Measurements from ENCODE around the gene VAPA. TPM values are rescaled to one million over a fixed set of nuclear protein-coding genes. Genes with fewer than 3 reads are reported as not detected.

Gene VAPA
- total and polyA plus RNA-seq, 2 of the 4 experiments (the other 2 are of a cell fraction): 199 to 206 TPM

DNA sequence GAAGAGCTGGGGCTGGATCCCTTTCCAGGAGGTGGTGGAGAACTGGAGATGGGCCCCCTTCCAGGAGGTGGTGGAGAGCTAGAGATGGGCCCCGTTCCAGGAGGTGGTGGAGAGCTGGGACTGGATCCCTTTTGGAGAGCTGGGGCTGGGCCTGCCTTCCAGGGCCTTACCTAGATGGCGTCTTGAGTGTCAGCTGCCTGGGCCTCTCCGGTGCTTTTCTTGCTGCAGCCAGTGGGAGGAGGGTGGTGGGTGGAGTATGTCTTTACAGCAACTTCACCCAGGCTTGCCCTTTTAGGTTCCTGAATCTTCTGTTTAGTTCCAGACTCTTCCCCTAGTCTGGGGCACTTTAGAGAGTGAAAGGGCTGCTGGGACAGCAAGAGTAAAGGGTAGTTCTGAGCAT lies 47.2 kb upstream of the VAPA start:
- Histone ChIP-seq H3K9me1 (ENCODE audit: insufficient read depth, low read length) (peaks cover 10% of the 10 kb centered on the region), H3K27me3 (ENCODE audit: control insufficient read depth, insufficient read depth, low read length) (no peaks in the 10 kb centered on the region), H2AFZ (replicated peaks; ENCODE audit: low read length, poor library complexity) (no peak overlapping the region), H3K4me2 (ENCODE audit: low read depth, low read length) (no peak overlapping the region), H2BK120ac (ENCODE audit: low read depth, low read length) (no peak overlapping the region), H3K14ac (replicated peaks; ENCODE audit: low read depth, low read length) (no peak overlapping the region), H3K27ac (ENCODE audit: insufficient read depth, low read length) (no peak overlapping the region), H2AK5ac (ENCODE audit: low read depth, low read length) (no peak overlapping the region), H3K4ac (ENCODE audit: low read depth, low read length) (no peak overlapping the region), H2BK15ac (ENCODE audit: low read depth, low read length) (no peak overlapping the region), H2BK20ac (ENCODE audit: low read depth, low read length) (no peak overlapping the region), H4K91ac (ENCODE audit: insufficient read depth, low read depth, low read length) (no peak overlapping the region), H2AK9ac (replicated peaks; ENCODE audit: low read depth, low read length, poor library complexity) (no peak overlapping the region), H3K23ac (ENCODE audit: low read depth, low read length) (no peak overlapping the region), H3K4me1 (ENCODE audit: control insufficient read depth, insufficient read depth, low read length) (peaks cover 15% of the 10 kb centered on the region), H3K9ac (ENCODE audit: low read depth, low read length) (no peak overlapping the region), H3K56ac (ENCODE audit: extremely low read depth, insufficient read depth, low read length) (no peak overlapping the region), H3K4me3 (ENCODE audit: insufficient read depth, low read depth, low read length) (no peak overlapping the region), H3K9me3 (ENCODE audit: control insufficient read depth, insufficient read depth, low read length) (peaks cover 13% of the 10 kb centered on the region; the same call in 1 of the 2 replicates), H4K5ac (ENCODE audit: low read depth, low read length) (no peak overlapping the region), H4K8ac (ENCODE audit: low read depth in 2 of 2, low read length in 2 of 2) (no peak overlapping the region), H2BK5ac (ENCODE audit: low read depth, low read length, poor library complexity, severe bottlenecking) (no peak overlapping the region), H3K36me3 (ENCODE audit: control insufficient read depth, insufficient read depth, low read length) (peaks cover 3% of the 10 kb centered on the region; the same call in 1 of the 2 replicates), H4K20me1 (ENCODE audit: insufficient read depth, low read length) (no peaks in the 10 kb centered on the region), H3K79me1 (ENCODE audit: low read depth in 1 of 2, low read length in 2 of 2) (no peaks in the 10 kb centered on the region), H3K18ac (ENCODE audit: low read depth, low read length) (no peak overlapping the region)
- no peak for ATAC-seq (ENCODE audit: low read depth)
- WGBS, 2 experiments (ENCODE audit: extremely low coverage in 2 of 2, insufficient read length in 1 of 2): no CpG with 5 or more reads among the region's 3 CpGs
- intact Hi-C loops (cut with micrococcal nuclease) (no loop called here), dilution Hi-C loops (cut with HindIII; ENCODE audit: low sequenced_read_pairs, unreplicated experiment) (no loop called here), in situ Hi-C loops (cut with MboI; ENCODE audit: low sequenced_read_pairs) (no loop called here)
- DNase-seq: no peak
- ChIA-PET CTCF (interaction anchor here (0.6 kb wide), 1 partner anchor 582 kb away, joined by 3 read pairs; no protein-coding TSS in a partner anchor), POLR2A (ENCODE audit: unreplicated experiment) (no interaction called here)
- no peak for TF ChIP-seq MAZ (IDR thresholded peaks at IDR 0.05; ENCODE audit: borderline replicate concordance, low read depth, low read length)
- TF ChIP-seq NFE2L2 (IDR thresholded peaks at IDR 0.05; ENCODE audit: low read depth, low read length): no peak
- no peak for TF ChIP-seq RCOR1 (IDR thresholded peaks at IDR 0.05; ENCODE audit: insufficient replicate concordance, low read length)
- TF ChIP-seq RFX5 (IDR thresholded peaks at IDR 0.05; ENCODE audit: low read depth, low read length): no peak
- TF ChIP-seq RAD21 (IDR thresholded peaks at IDR 0.05; ENCODE audit: low read length): no peak
- TF ChIP-seq BHLHE40 (IDR thresholded peaks at IDR 0.05; ENCODE audit: low read depth, low read length): no peak
- TF ChIP-seq CHD1 (IDR thresholded peaks at IDR 0.05; ENCODE audit: low read depth, low read length): no peak
- TF ChIP-seq MAFK (IDR thresholded peaks at IDR 0.05; ENCODE audit: low read depth, low read length): no peak
- no peak for TF ChIP-seq MXI1 (IDR thresholded peaks at IDR 0.05; ENCODE audit: borderline replicate concordance, low read depth, low read length)
- BruUV-seq (replicated peaks): no TSS peak

All from IMR-90 (cell line).